HG03521 (cell line): Measurements from ENCODE around the gene PRDM15.
"Not testable (repeated sequence)": the region's sequence is repeated elsewhere in the genome, so short reads cannot be mapped to it uniquely, and the experiment has no call there.

ENCODE experiments used
- ATAC-seq: cut with Tn5 transposase; IDR thresholded peaks from one replicate; pipeline ENCODE4 v1.9.1; 2021; ENCODE audit warnings: mild to moderate bottlenecking, moderate library complexity; ENCODE audit not compliant: unreplicated experiment

The PRDM15 gene

GRCh38 chr21:41785262-41785661 is 93.9 kb downstream of the PRDM15 start:
- ATAC-seq: not testable (repeated sequence)

GRCh38 chr21:41784456-41785102 is 94.6 kb downstream of the PRDM15 start:
- ATAC-seq: no peak

- ATAC-seq: no peak
Observed at GRCh38 chr21:41783476-41784180, 95.5 kb downstream of the PRDM15 start.

GRCh38 chr21:41781050-41781410 is 98.1 kb downstream of the PRDM15 start:
- ATAC-seq: no peak

- no peak for ATAC-seq
Observed at GRCh38 chr21:41780337-41781049, 98.7 kb downstream of the PRDM15 start.

- no peak for ATAC-seq
Observed at GRCh38 chr21:41779659-41780058, 99.5 kb downstream of the PRDM15 start.

GRCh38 chr21:41778930-41779600 is 100.1 kb downstream of the PRDM15 start:
- ATAC-seq: no peak

- no peak for ATAC-seq
Observed at GRCh38 chr21:41777951-41778815, 101.0 kb downstream of the PRDM15 start.

GRCh38 chr21:41776778-41777177 is 102.4 kb downstream of the PRDM15 start:
- ATAC-seq: no peak

GRCh38 chr21:41775149-41775472 is 104.0 kb downstream of the PRDM15 start:
- no peak for ATAC-seq

- no peak for ATAC-seq
Observed at GRCh38 chr21:41774467-41775148, 104.5 kb downstream of the PRDM15 start.

- no peak for ATAC-seq
Observed at GRCh38 chr21:41772351-41773080, 106.6 kb downstream of the PRDM15 start.

- ATAC-seq: no peak
Observed at GRCh38 chr21:41771625-41771945, 107.6 kb downstream of the PRDM15 start.

GRCh38 chr21:41770901-41771624 is 108.1 kb downstream of the PRDM15 start:
- no peak for ATAC-seq

- ATAC-seq: no peak
Observed at GRCh38 chr21:41769933-41770332, 109.2 kb downstream of the PRDM15 start.

GRCh38 chr21:41769521-41769920 is 109.6 kb downstream of the PRDM15 start:
- no peak for ATAC-seq

- ATAC-seq: no peak
Observed at GRCh38 chr21:41769111-41769510, 110.0 kb downstream of the PRDM15 start.

- ATAC-seq: no peak
Observed at GRCh38 chr21:41768437-41769042, 110.6 kb downstream of the PRDM15 start.
